ENCODE measurements around the gene ARSJ. TPM values are rescaled to one million over a fixed set of nuclear protein-coding genes. Genes with fewer than 3 reads are reported as not detected.

The ARSJ gene
- 16.6 and 19.7 TPM in 2 replicates for total RNA-seq (2014; rRNA removed; shearing (Covaris generic))

GRCh38 chr4:113979148-113979904, at the start of gene ARSJ:
Gene ARSJ, minus strand, starts transcription at chr4:113979647. Its CDS starts 813 bp downstream, at chr4:113978834.

Other genes with a start within 250 kb of the ARSJ start
- gene CAMK2D, start 217.9 kb downstream of the ARSJ start, total RNA-seq (2014; rRNA removed; shearing (Covaris generic)), result 34.2 and 44.4 TPM in 2 replicates